ENCODE measurements around the gene FALEC. TPM values are rescaled to one million over a fixed set of nuclear protein-coding genes. Genes with fewer than 3 reads are reported as not detected.

FALEC gene
- polyA plus RNA-seq, 2 of the 4 experiments (the other 2 are of a cell fraction): 0.36 to 0.80 TPM

DNA sequence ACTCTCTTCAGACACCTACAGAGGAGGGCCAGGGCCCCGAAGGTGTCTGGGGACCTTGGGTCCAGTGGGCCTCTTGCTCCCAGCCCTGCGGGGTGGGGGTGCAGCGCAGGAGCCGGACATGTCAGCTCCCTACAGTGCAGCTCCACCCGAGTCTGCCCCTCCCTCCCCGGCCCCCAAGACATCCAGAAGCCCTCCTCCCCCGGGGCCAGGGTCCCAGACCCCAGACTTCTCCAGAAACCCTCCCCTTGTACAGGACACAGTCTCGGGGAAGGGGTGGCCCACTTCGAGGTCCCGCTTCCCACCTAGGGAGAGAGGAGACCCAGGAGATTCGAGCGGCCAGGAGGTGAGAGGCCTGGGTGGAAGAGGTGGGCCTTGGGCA, 37.3 kb downstream of the FALEC start:
- ATAC-seq (no peak), FAIRE-seq (no peak), DNase-seq (ENCODE audit: low read depth in 1 of 2, low spot score in 1 of 2) (no peak)
- Histone ChIP-seq H3K27ac (peak overlapping the region; percentile 46 to 92; a peak in 4 of 6 replicates), H3K9me3 (no peaks in the 10 kb centered on the region), H3K4me3 (no peak overlapping the region), H3K4me1 (peaks cover 17% of the 10 kb centered on the region), H3K4me2 (peak overlapping the region; percentile 46; the same call in 2 of the 3 replicates)
- POLR2A ChIA-PET: no interaction called here
- CTCF ChIA-PET: interaction anchor here (2.2 to 6.1 kb wide), 2 partner anchors 8 to 36 kb away, joined by 8 to 102 read pairs; no protein-coding TSS in a partner anchor
- no peak for TF ChIP-seq FOXS1 (CRISPR knock-in tag; IDR thresholded peaks at IDR 0.05)
- WGBS (ENCODE audit: missing lambda C conversion rate): 90% methylated on average over 7 of the region's 12 CpGs

DNA sequence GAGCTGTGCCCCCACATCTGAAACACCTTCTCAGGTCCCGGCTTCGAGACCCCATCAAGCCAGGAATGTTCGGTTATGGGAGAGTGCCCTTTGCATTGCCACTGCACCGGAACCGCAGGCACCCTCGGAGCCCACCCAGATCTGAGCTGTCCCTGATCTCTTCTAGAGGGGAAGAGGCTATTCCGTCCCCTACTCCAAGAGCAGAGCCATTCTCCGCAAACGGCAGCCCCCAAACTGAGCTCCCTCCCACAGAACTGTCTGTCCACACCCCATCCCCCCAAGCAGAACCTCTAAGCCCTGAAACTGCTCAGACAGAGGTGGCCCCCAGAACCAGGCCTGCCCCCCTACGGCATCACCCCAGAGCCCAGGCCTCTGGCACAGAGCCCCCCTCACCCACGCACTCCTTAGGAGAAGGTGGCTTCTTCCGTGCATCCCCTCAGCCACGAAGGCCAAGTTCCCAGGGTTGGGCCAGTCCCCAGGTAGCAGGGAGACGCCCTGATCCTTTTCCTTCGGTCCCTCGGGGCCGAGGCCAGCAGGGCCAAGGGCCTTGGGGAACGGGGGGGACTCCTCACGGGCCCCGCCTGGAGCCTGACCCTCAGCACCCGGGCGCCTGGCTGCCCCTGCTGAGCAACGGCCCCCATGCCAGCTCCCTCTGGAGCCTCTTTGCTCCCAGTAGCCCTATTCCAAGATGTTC, 38.0 kb downstream of the FALEC start:
- Histone ChIP-seq H3K9me3 (no peaks in the 10 kb centered on the region), H3K4me2 (no peak overlapping the region), H3K4me1 (peaks cover 17% of the 10 kb centered on the region), H3K4me3 (no peak overlapping the region), H3K27ac (peak overlapping the region in 1 of 2 experiments; percentile 92; a peak in 2 of 6 replicates)
- 89% methylated on average over 13 of the region's 23 CpGs for WGBS (ENCODE audit: missing lambda C conversion rate)
- DNase-seq (ENCODE audit: low read depth in 1 of 2, low spot score in 1 of 2) (no peak), FAIRE-seq (no peak), ATAC-seq (no peak)
- ChIA-PET POLR2A (no interaction called here), CTCF (interaction anchor here (6.1 kb wide), 1 partner anchor 7 kb away, joined by 102 read pairs; no protein-coding TSS in a partner anchor)
- no peak for TF ChIP-seq FOSB (CRISPR knock-in tag; IDR thresholded peaks at IDR 0.05)
- TF ChIP-seq POLR2A (IDR thresholded peaks at IDR 0.05; ENCODE audit: low read length): no peak
- no peak for TF ChIP-seq POLR2AphosphoS2 (conservative IDR thresholded peaks at IDR 0.05; ENCODE audit: low read length)
- no peak for TF ChIP-seq HOXA7 (CRISPR knock-in tag; IDR thresholded peaks at IDR 0.05)
- TF ChIP-seq EHMT2 (IDR thresholded peaks at IDR 0.05; ENCODE audit: low read depth): no peak
- TF ChIP-seq EP300 (IDR thresholded peaks at IDR 0.05): no peak
- no peak for TF ChIP-seq CEBPB (IDR thresholded peaks at IDR 0.05)

DNA sequence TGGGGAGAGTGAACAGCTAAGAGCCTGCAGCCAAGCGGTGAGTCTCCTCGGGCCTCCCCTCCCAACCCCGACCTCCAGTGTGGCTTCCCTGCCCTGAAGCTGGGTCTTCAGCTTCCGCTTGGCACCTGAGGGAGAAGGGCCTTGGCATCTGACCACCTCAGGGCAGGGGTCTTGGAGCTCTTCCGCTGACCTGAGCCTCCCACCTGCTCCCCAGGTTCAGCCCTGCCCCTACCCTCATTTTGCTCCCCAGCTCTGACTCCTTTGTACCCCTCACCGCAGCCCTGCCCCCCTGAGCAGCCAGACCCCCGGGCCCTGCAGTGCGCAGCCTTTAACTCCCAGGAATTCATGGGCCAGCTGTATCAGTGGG, 38.5 kb downstream of the FALEC start:
- no peak for ATAC-seq
- H3K9me3 ChIP-seq: no peaks in the 10 kb centered on the region
- no peak for TF ChIP-seq FOSL2 (IDR thresholded peaks at IDR 0.05)
- no peak for TF ChIP-seq FOSL2 (CRISPR knock-in tag; IDR thresholded peaks at IDR 0.05)
- no peak for TF ChIP-seq CHD2 (IDR thresholded peaks at IDR 0.05; ENCODE audit: low read length, partially characterized antibody)
- TF ChIP-seq RFX5 (IDR thresholded peaks at IDR 0.05): no peak
- TF ChIP-seq, protein P1, sequence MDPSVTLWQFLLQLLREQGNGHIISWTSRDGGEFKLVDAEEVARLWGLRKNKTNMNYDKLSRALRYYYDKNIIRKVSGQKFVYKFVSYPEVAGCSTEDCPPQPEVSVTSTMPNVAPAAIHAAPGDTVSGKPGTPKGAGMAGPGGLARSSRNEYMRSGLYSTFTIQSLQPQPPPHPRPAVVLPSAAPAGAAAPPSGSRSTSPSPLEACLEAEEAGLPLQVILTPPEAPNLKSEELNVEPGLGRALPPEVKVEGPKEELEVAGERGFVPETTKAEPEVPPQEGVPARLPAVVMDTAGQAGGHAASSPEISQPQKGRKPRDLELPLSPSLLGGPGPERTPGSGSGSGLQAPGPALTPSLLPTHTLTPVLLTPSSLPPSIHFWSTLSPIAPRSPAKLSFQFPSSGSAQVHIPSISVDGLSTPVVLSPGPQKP (IDR thresholded peaks at IDR 0.05; ENCODE audit: low read depth, low read length): no peak
- no peak for TF ChIP-seq KDM5A (IDR thresholded peaks at IDR 0.05)
- no peak for TF ChIP-seq HDAC2 (IDR thresholded peaks at IDR 0.05)
- TF ChIP-seq MAFK (IDR thresholded peaks at IDR 0.05; ENCODE audit: partially characterized antibody): no peak
- no peak for TF ChIP-seq HOXA7 (CRISPR knock-in tag; IDR thresholded peaks at IDR 0.05)
- no peak for TF ChIP-seq ESRRA (IDR thresholded peaks at IDR 0.05; ENCODE audit: borderline replicate concordance, low read length)
- TF ChIP-seq ZNF302 (CRISPR knock-in tag; IDR thresholded peaks at IDR 0.05): no peak
- no peak for TF ChIP-seq POLR2A (IDR thresholded peaks at IDR 0.05; ENCODE audit: low read length)
- TF ChIP-seq FOXS1 (CRISPR knock-in tag; IDR thresholded peaks at IDR 0.05): no peak
- no peak for TF ChIP-seq ZSCAN20 (CRISPR knock-in tag; IDR thresholded peaks at IDR 0.05)
- ChIA-PET CTCF (interaction anchor here (6.1 kb wide), 1 partner anchor 7 kb away, joined by 102 read pairs; no protein-coding TSS in a partner anchor), POLR2A (no interaction called here)
- DNase-seq (ENCODE audit: low read depth in 1 of 2, low spot score in 1 of 2): no peak
- no peak for FAIRE-seq
- peaks cover 17% of the 10 kb centered on the region for H3K4me1 ChIP-seq
- no peak overlapping the region for H3K4me2 ChIP-seq
- 0 out of 6 replicates have a peak overlapping the region, but pooled peaks of 1 of the 2 experiments have one; percentile 31 for H3K27ac ChIP-seq
- no peak overlapping the region for H3K4me3 ChIP-seq
- 81% methylated on average over 6 of the region's 8 CpGs for WGBS (ENCODE audit: missing lambda C conversion rate)

DNA sequence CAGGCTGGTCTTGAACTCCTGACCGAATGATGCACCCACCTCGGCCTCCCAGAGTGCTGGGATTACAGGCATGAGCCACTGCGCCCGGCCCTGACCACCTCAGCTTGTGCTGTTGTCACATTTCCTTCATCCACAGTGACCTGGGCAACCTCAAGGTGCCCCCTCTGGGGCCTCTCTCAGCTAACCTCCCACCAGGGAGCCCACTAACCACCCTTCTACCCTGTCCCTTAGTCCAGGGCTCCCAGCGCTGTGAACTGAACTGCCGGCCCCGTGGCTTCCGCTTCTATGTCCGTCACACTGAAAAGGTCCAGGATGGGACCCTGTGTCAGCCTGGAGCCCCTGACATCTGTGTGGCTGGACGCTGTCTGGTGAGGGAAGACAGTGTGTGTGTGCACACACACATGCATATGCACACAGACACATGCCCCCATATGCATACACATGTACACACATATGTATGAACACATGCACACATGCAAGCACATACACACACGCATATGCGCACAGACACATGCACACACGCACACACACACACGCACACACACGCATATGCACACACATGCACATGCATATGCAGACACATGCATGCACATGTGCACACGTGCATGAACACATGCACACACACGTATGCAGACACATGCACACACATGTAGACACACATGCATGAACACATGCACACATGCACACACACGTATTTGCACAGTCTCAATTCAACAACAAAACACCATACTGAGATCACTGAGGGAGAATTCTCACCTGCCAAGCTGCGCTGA, 39.8 kb downstream of the FALEC start:
- POLR2A ChIA-PET: no interaction called here
- Histone ChIP-seq H3K27ac (no peak overlapping the region), H3K4me1 (peaks cover 24% of the 10 kb centered on the region), H3K4me2 (no peak overlapping the region), H3K4me3 (no peak overlapping the region), H3K9me3 (no peaks in the 10 kb centered on the region)
- CTCF ChIA-PET: interaction anchor here (0.6 kb wide), 1 partner anchor 23 kb away, joined by 3 read pairs; no protein-coding TSS in a partner anchor
- DNase-seq (ENCODE audit: low read depth in 1 of 2, low spot score in 1 of 2): no peak
- 91% methylated on average over 19 of the region's 19 CpGs for WGBS (ENCODE audit: missing lambda C conversion rate)
- FAIRE-seq: no peak
- ATAC-seq: no peak
- no peak for TF ChIP-seq TFCP2L1 (CRISPR knock-in tag; IDR thresholded peaks at IDR 0.05)
- no peak for TF ChIP-seq RARB (CRISPR knock-in tag; IDR thresholded peaks at IDR 0.05)
- TF ChIP-seq, protein P2, sequence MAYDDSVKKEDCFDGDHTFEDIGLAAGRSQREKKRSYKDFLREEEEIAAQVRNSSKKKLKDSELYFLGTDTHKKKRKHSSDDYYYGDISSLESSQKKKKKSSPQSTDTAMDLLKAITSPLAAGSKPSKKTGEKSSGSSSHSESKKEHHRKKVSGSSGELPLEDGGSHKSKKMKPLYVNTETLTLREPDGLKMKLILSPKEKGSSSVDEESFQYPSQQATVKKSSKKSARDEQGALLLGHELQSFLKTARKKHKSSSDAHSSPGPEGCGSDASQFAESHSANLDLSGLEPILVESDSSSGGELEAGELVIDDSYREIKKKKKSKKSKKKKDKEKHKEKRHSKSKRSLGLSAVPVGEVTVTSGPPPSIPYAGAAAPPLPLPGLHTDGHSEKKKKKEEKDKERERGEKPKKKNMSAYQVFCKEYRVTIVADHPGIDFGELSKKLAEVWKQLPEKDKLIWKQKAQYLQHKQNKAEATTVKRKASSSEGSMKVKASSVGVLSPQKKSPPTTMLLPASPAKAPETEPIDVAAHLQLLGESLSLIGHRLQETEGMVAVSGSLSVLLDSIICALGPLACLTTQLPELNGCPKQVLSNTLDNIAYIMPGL (CRISPR knock-in tag; IDR thresholded peaks at IDR 0.05; ENCODE audit: borderline replicate concordance): no peak
- no peak for TF ChIP-seq NFE2L2 (conservative IDR thresholded peaks at IDR 0.05; ENCODE audit: low read length)
- TF ChIP-seq MYC (IDR thresholded peaks at IDR 0.05; ENCODE audit: borderline replicate concordance, low read length): no peak
- TF ChIP-seq, protein P3, sequence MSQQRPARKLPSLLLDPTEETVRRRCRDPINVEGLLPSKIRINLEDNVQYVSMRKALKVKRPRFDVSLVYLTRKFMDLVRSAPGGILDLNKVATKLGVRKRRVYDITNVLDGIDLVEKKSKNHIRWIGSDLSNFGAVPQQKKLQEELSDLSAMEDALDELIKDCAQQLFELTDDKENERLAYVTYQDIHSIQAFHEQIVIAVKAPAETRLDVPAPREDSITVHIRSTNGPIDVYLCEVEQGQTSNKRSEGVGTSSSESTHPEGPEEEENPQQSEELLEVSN (IDR thresholded peaks at IDR 0.05; ENCODE audit: borderline replicate concordance, low read depth): no peak
- TF ChIP-seq SMC3 (IDR thresholded peaks at IDR 0.05): no peak
- TF ChIP-seq, protein P4, sequence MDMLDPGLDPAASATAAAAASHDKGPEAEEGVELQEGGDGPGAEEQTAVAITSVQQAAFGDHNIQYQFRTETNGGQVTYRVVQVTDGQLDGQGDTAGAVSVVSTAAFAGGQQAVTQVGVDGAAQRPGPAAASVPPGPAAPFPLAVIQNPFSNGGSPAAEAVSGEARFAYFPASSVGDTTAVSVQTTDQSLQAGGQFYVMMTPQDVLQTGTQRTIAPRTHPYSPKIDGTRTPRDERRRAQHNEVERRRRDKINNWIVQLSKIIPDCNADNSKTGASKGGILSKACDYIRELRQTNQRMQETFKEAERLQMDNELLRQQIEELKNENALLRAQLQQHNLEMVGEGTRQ (IDR thresholded peaks at IDR 0.05): no peak
